Measurements from ENCODE around the gene BARX1.
"Not testable (repeated sequence)": the region's sequence is repeated elsewhere in the genome, so short reads cannot be mapped to it uniquely, and the experiment has no call there.

Gene BARX1

DNA sequence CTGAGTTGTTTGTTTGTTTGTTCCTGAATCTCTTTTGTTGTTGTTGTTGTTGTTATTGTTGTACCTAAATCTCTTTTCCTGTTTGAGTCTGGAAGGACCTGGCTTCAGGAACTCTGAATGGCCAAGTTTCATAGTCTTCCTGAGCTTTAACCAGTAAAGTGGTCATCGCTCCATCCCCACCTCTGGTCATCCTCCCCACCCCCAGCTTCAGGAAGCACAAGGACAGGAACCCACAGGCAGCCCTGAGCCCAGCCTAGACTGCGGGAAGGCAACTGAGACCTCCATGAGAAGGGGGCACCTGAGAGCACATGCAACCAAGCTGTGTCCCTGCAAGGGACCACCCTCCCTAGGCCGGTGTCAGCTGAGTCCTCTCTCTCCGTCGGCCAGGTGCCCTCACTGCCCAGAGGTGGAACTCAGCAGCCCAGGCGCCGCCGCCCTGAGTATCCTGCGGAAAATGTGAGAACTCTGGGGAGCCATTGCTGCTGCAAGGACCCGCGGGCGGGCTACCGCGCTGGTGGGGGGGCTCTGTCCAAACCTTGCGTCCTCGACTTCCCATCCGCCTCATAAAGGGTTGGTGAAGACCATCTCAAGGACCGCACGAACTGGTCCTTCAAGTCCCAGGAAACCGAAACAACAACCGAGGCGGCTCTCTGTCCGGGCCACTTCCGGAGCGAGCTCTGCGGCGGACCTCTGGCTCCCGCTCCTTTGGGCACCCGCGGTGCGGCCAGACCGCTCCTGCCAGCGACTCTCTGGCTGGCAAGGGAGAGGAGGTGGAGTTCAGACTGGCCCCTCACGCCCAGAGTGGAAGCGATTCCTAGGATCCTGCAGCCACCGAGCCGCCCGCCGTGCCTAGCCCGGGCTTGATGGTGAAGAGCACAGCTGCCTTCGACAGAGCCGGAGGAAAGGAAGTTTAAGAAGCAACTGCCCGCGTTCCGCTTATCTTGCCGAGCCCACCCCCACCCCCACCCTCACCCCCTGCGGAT lies 4.2 kb downstream of the BARX1 start:
- DNase-seq, result no peak

DNA sequence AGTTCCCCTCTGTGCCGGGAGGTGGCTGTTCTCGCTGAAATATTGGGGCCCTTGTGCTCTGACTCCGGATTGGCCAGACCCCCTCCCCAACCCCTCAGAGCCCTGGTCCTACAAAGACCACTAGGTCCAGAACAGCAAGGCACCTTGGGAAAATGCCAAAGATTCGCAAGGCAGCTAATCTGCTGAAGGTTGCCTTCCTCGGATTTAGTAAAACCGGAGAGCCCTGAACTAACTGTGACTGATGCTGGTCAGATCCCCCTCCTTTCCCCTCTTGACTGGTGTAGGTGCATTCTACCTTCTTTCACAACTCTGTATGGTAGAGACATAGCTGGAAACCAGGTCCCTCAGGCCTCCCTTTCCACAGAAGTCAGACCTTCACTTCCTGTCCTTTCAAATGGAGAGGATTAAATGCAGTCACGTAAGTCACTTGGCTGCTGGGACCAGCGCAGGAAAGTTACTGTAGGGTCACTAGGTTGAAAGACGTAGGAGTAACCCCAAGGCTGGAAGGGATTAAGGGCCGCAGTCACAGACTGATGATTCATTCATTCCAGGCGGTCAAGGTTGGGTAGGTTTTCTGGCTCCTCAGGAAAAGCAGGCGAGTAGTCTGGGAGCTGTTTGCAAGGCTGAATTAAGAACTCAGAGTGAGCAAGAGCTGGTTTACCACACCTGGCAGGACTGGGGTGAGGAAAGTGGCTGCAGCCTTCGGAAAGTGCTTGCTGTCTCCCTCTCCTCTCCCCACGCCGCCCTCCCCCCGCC lies 5.3 kb downstream of the BARX1 start:
- DNase-seq, result no peak

DNA sequence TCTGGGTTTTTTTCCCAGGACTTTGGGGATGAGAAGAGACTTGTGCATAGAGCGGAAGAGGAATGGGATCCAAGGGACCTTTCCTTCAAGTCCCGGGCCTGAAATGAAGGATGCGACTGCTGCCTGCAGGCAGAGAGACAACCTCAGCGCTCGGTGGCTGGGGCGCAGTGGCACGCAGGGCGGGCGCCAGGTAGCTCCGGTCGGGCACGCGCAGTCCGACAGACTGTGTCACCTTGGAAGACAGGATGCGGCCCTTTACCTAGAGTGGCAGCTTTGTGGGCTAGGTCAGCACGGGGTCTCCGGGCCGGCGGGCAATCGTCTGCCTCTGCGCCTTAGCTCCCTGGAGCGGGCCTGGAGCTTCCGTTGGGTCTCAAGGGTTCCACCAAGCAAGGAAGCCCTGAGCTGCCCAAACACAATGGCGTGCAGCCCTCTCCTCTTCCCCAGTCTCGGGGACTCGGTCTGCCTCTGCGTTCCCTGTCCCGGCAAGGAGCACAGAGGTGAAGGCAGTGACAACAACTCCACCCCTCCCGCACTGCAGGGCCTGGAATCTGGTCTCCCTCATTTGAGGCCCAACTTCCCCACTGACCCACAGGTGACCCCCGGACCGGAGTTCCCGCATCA lies 6.0 kb downstream of the BARX1 start:
- DNase-seq, result no peak

DNA sequence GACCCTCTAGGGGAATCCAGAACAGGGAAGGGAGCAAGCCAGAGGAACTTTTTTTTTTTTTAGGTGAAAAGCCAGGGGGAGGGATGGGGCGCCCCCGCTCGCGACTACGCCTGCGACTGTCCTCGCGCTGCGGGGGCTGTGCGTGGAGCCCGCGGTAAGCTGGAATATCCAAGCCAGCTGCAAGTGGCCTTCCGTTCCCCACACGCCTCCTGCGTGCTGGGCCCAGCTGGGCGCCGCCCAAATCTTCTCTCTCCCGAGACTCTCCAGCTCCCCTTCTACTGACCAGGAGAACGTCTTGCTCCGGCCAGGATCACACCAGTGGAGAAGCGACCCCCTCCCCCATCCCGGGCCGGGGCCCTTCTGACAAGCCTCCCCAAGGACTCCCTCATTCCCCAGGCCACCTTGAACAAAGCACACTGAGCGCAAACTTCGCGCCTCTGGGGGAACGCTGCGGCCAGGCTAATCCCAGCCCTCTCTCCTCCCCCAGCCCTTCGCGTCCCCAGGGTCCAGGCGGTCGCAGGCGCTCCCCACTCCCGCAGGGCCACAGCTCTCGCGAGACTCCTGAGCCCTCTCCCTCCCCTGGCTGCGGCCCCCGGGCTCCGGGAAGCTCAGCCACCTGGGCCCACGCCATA lies 6.6 kb downstream of the BARX1 start:
- no peak for DNase-seq

DNA sequence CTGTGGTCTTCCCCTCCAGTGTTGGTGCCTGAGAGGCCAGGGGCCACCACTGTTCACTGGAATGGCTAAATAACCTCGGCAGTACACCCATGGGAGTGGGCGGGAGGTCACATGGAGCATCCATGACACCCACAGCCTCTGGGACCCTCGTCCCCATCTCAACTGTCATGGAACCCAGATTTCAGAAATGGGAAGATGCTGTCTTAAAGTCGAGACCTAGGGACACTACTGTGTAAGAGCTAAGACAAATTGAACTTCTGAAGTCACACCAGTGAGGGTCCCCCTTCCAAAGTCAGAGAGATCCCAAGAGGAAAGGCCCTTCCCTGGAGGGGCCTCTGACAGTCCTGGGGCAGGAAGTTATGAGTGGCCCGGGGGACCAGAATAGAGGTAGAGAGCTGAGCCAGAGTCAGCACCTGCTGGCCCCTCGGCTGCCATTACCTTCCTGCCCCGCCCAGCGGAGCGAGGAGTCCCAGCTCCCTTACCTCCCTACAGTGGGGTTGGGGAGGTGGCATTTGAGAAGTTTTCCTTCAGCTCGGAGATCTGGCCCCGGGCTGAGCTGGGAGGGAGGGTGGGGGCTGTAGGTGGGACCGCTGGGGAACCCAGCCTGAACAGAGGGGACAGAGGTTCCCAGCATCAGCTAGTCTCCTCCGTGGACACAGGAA lies 7.6 kb downstream of the BARX1 start:
- no peak for DNase-seq

DNA sequence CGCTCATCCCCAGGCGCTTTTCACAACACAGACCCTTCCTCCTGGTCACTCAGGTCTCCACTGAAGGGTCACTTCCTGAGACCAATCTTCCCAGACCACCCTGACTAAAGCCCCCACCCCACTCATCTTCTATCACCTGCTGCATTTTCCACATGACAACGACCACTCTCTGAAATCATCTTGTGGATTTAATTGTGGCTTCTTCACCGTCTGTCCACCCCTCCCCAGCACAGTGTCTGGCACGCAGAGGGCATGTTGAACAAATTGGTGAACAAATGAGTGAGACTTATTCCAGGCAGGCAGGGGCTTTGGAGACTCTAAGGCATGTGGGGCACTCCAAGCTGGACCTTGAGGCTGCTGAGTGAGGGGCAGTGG lies 8.8 kb downstream of the BARX1 start:
- no peak for DNase-seq

DNA sequence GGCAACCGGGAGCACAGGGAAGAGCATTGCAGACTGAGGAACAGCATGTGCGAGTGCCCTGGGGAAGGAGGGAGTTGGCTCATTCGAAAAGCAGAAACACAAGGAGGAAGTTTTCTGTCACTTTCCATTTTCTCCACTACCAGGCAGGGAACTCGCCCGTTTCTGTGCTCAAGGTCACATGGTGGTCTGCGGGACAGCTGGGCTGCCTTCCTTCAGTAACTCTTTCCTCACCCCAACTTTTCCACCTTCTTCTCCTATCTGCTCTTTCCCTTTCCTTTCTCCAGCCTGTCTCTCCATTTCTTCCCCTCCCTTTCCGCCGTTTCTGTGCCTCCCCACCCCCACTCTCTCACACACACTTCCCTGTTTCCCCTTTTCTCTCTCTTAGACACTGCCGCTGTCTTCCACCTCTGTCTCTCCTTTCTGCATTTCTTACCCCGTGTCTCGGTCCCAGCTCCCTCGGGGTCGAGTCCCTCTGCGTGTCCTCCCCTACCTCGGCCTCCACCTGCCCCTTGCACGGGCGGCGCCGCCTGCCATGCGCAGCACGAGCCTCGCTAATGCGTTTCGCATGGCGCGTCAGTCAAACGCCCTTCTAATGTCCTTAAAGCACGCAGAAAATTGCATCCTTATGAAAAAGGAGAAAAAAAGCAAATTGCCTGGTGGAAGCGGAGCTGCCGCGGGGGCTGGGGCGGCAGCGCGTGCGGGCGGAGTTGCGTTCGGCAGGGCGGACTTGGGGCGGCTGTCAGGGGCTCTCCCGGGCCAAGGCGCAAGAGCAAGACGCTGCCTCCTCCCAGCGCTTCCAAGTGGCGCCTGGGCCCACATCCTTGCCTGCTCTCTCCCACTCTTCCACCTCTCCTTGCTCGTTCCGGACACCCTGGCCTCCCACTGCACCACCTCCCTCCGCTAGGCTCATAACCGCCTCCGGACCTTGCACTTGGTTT lies 9.5 kb downstream of the BARX1 start:
- DNase-seq, result no peak

DNA sequence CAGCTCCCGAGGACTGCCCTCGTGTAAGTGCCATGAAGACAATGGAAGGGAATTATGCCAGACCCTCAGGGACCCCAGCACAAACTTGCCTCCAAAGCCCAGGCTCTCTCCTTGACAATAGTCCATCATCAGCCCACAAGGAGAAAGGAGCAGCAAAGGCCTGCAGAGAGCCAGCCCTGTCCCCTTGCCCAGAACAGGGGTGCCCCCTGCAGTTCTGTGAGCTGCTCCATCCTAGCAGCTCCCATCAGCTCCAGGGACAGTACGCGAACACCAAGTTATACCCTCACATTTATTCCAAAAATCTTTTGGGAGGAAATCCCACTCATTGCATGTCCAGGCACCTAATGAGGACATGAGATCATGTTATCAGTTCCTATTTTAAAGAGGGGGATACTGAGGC lies 11.1 kb downstream of the BARX1 start:
- no peak for DNase-seq

DNA sequence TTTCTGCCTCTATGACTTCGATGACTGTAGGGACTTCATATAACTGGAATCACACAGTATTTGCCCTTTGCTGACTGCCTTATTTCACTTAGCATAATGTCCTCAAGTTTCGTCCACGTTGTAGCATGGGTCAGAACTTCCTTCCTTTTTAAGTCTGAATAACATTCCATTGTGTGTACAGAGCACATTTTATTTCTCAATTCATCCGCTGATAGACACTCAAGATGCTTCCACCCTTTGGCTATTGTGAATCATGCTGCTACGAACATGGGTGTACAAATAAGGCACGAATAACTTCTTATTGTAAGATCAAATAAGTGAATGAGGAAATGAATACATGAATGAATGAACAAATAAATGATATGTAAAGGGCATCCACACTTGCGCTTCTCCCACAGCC lies 13.0 kb downstream of the BARX1 start:
- DNase-seq, result no peak

DNA sequence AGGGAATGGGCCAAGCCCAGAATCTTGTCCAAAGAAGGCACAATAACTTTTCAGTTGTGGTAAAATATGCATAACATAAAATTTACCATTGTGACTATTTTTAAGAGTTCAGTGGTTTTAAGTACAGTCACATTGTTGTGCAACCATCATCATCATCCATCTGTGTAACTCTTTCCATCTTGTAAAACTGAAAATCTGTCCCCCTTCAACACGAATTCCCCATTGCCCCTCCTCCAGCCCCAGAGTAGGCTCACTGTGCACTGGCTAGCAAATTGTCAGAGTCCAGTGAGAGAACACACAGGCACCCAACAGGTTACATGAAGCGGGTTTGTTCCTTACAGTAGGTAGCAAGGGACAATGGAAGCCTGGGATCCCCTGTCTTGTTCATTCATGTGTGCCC lies 13.7 kb downstream of the BARX1 start:
- DNase-seq, result no peak

DNA sequence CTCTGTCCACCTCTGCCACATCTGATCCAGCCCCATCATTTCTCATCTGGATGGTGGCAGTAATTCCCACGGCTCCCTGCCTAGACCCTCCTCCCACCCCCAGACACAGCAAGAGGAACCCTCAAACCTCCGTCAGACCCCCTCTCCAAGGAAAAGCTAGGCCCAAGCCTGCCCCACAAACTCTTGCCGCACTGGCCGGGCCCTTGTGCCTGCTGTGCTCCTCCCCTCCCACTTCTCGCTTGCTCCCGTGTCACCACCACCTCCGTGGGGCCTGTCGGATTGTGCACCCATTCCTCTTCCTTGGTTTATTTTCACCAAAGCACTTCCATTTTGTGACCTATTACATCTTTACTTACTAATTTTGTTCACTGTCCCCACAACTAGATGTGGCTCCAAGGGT lies 14.2 kb downstream of the BARX1 start:
- no peak for DNase-seq

DNA sequence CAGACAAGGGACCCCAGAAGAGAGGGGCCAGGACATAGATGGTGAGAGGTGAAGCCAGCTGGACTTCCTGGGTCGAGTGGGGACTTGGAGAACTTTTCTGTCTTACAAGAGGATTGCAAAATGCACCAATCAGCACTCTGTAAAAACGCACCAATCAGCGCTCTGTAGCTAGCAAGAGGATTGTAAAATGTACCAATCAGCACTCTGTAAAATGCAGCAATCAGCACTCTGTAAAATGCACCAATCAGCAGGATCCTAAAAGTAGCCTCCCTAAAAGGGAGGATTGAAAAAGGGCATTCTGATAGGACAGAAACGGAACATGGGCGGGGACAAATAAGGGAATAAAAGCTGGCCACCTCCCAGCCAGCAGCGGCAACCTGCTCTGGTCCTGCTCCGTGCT lies 15.6 kb downstream of the BARX1 start:
- not testable (repeated sequence) for DNase-seq

DNA sequence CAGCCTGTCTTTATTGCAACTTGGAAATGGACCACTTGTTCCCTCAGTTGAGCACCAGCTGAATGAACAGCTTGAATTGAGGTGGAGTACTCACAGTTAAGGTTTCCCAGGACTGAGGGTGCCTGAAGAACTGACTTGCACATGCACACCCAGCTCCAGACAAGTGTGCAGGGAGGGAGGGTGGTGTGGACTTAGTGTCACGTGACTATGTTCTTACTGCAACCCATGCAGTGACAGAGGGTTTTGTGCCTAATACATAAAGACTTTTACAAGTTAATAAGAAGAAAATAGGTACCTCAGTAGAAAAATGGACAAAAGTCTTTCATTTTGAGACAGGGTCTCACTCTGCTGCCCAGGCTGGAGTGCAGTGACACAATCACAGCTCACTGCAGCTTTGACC lies 18.0 kb downstream of the BARX1 start:
- DNase-seq, result no peak

DNA sequence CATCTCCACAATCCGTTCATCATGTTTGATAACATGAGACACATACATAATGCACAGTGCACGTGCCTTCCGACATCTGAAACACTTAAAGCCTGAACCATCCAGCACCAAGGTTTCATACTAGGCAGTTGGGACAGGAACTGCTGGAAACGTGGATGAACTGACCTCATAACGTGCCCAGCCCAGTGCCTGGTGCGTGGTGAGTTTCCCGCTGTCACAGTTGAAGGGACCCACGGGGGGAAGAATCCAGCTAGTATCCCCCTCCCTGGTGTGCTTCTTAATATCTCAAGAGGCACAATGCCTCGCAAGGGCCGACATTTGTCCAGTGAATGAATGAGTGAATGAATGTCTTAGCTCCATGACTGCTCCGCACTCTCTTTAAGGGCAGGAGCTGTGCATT lies 23.2 kb downstream of the BARX1 start:
- no peak for DNase-seq

DNA sequence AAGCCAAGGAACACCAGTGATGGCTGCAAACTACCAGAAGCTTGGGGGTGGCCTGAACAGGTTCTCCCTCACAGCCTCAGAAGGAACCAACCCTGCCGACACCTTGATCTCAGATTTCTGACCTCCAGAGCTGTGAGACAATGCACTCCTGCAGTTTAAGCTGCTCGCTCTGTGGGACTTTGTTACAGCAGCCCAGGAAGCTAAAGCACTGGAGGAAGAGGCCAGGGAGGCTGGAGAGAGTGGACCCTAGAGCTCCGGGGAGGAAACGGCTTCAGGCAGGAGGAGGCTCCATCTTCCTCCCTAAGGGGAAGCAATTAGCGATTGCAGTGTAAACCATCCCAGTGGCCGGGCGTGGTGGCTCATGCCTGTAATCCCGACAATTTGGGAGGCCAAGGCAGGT lies 25.1 kb downstream of the BARX1 start:
- no peak for DNase-seq

DNA sequence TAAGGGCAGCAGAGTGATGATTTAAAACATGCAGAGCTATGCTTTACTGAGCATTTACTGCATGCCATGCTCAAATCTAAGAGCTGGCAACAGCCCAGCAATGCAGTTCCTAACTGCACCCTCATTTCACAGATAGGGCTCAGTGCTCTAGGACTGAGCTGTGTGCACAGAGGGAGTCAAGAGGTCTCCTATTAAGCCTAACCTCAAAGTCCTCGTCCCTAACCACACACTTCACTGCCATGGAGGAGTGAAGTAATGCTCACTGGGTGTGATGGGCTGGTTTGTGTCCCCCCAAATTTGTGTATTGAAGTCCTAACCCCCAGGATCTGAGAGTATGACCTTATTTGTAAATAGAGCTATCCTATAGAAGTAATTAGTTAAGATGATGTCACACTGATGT lies 25.9 kb downstream of the BARX1 start:
- no peak for DNase-seq

DNA sequence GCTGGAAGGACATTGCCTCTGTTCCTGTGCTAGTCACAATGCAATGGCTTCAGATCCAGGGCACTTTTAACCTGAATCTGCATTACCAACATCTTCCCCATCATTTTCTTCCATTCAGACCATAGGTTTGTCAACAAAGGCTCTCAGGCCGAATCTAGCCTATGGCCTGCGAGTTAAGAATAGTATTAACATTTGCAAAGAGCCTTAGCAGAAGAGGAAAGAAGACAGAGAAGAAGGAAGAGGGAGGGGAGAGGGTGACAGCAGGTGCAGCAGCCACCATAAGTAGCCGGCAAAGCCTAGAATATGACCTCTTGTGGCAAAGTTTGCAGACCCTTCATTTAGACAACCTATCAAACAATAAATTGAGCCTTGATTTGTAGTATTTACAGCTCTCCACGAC lies 32.6 kb downstream of the BARX1 start:
- no peak for DNase-seq

DNA sequence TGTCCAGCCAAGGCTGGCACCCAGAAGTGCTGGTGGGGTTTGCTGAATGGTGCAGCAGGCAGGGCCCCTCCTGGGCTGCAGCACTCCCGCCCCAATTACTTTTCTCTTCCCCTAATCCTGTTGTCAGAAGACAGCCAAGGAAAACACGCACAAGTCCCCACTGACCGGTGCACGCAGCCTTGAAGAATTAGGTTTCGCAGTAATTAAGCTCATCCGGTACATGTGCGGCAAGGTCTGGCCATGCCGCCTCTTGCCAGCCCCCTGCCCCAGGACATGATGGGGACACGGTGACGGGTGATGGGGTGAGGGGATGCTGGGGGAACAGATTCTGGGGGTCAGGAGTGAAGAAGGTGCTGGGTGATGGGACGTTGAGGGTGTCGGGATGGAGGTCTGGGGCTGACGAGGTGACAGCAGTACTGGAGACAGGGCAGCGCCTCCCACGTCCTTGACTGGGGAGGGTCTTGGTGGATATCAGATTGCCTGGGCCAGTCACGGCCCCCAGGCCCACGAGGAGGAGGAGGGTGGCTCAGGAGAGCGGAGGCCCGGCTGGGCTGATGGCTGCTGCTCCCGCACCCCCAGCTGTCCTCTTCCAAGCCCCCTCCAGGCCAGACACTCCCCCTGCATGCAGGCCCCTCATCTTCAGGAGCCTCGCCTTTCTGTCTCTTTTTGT lies 34.9 kb downstream of the BARX1 start:
- no peak for DNase-seq

DNA sequence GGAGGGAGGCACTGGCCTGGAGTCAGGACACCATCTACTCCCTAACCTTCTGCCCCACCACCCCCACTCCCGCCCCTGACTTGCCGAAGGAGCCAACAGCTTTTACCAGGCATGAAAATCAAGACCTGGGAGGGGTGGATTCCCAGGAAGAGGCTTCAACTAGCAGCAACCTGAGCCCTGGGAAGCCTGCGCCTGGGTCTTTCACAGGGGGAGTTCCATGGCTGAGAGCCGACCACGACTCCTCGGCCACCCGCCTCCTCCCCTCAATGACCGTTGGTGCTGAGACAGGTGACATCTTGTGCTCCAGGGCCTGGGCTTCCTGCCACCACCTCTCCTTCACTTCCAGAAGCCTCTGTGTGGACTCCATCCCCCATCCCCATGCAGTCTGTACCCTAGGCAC lies 37.1 kb downstream of the BARX1 start:
- no peak for DNase-seq

DNA sequence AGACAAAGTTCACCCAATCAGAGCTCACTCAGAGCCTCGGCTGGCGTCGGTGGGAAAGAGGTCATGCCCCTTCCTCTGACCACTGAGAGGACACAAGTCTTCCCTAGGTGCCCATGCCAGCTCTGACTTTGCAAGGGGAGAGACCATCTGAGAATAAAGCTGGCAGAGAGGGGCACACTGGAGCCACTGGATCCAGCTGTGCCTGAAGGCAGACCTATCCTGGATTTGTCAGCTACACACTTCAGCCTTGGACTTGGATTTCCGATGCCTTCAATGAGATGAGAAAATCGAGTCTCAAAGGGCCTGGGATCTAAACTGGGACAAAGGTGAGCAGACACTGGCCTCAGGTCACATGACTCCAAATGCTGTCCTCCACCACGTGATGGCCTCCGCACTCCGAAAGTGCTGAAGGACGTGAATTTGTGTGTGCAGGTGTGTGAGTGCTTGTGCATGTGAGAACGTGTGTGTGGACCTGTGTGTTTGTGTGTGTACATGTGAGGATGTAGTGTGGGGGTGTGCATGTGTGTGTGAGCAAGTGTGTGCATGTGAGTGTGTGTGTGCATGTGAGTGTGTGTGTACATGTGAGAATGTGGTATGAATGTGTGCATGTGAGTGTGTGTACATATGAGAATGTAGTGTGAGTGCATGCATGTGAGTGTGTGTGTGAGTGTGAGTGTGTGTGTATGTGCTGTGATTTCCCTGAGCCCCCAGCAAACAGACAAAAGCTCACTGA lies 37.9 kb downstream of the BARX1 start:
- no peak for DNase-seq
